LNCAP (cell line): ENCODE results near the gene PRRX1.

Source experiments
- TF ChIP-seq, protein P1 (sequence below): fragments of 450-650 bp; IDR thresholded peaks from 2 replicates; pipeline ENCODE4 v1.5.1; 2017; ENCODE audit warnings: mild to moderate bottlenecking

Gene PRRX1

DNA sequence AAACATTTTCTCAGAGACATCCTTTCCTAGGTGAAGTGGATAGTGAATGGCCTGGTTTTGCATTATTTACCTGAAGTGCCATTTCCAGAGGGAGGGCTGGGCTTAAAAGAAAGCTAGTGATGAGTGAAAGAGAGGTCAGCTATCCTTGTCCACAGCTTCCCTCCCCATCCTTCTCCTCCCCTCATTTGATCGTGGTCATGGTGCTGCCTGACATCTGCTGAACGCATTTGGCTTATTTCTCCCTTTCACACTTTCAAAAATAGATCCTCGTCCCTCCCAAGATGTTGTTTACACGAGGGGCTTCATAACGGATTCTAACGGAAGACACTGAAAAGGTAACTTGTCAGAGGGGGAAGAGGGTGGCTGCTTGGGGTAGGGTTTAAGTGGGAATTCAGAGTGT, 66.1 kb downstream of the PRRX1 start:
- TF ChIP-seq, protein P1, sequence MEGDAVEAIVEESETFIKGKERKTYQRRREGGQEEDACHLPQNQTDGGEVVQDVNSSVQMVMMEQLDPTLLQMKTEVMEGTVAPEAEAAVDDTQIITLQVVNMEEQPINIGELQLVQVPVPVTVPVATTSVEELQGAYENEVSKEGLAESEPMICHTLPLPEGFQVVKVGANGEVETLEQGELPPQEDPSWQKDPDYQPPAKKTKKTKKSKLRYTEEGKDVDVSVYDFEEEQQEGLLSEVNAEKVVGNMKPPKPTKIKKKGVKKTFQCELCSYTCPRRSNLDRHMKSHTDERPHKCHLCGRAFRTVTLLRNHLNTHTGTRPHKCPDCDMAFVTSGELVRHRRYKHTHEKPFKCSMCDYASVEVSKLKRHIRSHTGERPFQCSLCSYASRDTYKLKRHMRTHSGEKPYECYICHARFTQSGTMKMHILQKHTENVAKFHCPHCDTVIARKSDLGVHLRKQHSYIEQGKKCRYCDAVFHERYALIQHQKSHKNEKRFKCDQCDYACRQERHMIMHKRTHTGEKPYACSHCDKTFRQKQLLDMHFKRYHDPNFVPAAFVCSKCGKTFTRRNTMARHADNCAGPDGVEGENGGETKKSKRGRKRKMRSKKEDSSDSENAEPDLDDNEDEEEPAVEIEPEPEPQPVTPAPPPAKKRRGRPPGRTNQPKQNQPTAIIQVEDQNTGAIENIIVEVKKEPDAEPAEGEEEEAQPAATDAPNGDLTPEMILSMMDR: no peak

DNA sequence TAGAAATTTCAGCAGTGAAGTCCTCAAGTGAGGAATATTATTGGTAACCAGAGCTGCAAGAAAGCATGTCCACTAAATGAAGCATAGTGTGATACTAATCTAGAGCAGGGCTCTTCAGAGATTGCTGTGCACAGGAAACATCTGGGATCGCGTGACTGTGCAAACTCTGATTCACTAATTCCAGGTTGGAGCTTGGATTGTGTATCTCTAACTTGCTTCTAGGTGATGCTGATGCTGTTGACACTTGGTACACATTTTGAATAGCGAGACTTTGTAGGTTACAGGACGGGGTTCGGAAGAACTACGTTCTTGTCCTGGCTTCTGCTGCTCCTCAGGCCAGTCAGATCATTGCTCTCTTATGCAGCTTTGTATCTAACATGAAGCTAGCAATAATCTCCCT, 66.5 kb downstream of the PRRX1 start:
- TF ChIP-seq, protein P1: no peak

GRCh38 chr1:170731566-170732251, 67.8 kb downstream of the PRRX1 start:
- TF ChIP-seq, protein P1: no peak

GRCh38 chr1:170732252-170732588, 68.3 kb downstream of the PRRX1 start:
- TF ChIP-seq, protein P1: no peak

DNA sequence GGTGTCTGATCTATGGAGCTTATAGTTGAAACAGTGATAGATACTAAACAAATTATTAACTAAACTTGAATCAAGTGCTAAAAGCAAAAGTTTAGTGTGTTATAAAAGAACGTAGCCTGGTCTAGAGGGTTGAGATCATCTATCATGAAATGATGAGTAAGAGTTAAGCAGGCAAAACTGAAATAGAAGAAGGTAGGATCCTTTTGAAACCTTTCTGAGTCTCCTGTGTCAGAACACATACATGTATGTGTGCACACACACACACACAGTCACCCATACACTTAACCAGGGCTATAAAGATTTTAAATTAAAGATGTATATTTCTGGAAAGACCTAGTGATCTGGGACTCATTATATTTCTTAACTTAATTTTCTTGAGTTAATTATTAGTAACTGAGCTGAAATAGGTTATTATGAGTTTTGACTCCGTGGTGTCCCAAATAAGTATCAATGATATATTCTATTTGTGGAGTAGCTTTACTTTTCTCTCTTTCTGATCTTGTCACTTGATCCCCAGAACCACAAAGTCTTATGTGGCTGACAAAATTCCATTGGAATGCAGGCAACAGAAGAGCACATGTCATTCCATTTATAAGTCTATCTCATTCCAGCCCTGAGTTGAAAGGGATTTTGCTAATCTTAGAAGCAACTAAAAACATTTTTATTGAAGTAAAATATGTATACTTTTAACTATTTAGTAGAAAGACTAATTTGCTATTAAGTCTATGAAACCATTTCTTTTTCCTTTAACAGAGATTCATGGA, 70.7 kb downstream of the PRRX1 start:
- TF ChIP-seq, protein P1: no peak

GRCh38 chr1:170735366-170736263, 71.7 kb downstream of the PRRX1 start:
- TF ChIP-seq, protein P1: no peak

DNA sequence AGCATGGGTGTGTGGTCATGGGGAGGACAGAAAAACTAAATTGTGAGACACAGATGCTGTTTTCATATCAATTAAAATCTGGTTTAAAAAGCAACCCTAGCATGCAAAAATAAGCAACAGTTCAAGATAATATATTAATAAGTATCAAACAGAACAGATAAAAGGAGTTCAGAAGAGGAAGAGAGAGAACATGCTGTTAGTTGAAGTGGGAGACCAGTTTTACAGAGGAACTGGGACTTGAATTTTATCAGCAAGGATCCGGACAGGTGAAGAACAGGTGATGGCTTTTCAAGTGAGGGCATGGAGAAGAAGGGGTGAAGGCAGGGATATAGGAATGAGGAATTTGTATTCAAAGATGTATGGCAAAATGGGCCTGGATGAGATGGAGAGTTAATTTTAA, 75.9 kb downstream of the PRRX1 start:
- TF ChIP-seq, protein P1: no peak
